ENCODE data around the gene STAM2.

- TF ChIP-seq CTCF (IDR thresholded peaks at IDR 0.05; ENCODE audit: poor library complexity) (no peak), EZH2 (IDR thresholded peaks at IDR 0.05; ENCODE audit: borderline replicate concordance) (no peak)
Measured at GRCh38 chr2:152078023-152078422, 97.5 kb downstream of the STAM2 start.

Measured in hepatocyte (in vitro differentiated cells).